HG02885 (cell line): ENCODE data around the gene KRT83.
"Not testable (repeated sequence)": the region's sequence is repeated elsewhere in the genome, so short reads cannot be mapped to it uniquely, and the experiment has no call there.

ENCODE experiments used
- ATAC-seq: cut with Tn5 transposase; IDR thresholded peaks from one replicate; pipeline ENCODE4 v1.9.1; 2021; ENCODE audit warnings: mild to moderate bottlenecking; ENCODE audit not compliant: unreplicated experiment, poor library complexity

KRT83 gene

DNA sequence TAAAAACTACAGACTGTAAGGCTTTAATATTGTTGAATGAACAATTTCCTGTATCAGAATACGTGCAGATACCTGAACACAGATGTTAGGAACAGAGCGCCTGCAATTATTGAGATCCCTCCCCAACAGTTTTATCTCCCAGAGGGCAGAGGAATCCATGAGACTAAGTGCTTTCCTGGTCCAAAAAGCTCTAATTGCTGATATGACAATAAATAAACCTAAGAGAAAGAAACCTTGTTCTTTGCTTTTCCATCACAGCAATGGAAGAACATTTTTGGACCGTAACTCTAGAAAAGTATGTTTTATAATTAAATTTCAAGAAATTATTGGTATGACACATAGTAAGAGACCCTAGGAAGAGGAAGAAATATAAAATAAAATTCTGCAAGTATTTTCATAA is 13.0 kb upstream of the KRT83 start:
- ATAC-seq = no peak

DNA sequence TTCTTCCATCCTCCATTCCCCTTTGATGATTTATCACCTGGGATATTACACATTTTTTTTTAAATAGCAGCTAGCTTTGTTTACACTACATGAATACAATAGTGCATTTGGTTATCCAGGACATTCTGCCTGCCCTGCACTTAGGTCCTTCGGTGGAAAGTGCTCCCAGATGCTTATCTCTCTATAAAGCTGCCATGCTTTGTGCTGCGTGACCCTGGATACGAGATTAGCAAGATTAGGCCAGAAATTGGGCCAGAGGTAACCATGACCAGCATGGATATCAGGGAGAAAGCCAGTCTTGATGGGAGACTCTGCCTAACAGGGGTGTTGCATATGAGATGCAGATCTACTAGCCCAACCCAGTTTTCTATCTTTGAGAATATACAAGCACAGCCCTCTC is 12.1 kb upstream of the KRT83 start:
- no peak for ATAC-seq

DNA sequence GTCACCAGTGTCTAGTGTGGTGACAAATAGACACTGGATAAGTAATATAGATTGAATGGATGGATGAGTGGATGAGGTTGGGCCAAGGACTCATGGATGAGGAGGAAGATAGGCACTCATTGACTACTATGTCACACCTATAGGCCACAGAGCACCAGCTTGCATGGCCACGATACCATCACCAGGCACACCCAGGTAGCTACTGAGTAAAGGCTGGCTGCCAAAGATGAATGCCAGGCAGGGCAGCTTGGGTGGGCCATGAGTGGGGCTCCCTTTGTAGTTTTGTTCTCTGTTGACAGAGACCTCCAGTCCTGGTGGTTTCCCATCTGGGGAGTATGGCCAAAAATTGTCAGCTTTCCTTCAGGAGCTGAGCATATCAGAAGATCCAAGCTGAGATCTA is 11.2 kb upstream of the KRT83 start:
- no peak for ATAC-seq

DNA sequence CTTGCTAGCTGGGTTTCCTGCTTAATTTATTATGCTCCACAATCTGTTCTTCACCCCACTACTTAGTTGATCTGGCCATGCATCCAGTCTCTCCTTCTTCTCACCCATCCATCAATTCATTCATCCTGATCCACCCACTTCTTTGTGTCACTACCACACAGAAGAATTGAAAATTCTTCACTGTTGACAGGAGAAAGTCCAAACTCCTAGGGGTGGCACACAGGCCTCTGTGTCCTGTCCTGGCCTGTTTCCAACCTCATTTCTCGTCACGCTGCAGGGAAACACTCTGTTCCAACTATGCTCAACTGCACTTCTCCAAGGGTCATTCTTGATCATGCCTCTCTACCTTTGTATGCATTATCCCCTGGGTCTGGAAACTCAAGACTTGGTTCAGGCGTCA is 10.6 kb upstream of the KRT83 start:
- ATAC-seq = no peak

DNA sequence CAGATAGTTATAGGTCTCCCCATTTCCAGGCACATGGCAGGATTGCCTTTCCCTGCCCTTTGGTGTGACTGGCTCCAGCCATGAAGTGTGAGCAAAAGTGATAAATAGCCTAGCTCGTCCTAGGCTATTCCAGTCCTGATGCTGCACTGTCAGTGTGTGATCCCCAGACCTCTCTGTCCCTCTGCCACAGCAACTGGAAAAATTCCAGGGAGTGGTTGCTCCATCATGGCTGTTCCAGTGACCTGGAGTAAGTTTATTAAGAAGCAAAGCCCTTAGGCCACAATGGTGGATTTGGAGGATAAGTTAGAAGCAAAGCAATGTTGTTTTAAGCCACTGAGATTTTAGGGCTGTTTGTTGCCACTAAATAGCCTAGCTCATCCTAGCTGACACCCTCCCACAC is 9.8 kb upstream of the KRT83 start:
- no peak for ATAC-seq

DNA sequence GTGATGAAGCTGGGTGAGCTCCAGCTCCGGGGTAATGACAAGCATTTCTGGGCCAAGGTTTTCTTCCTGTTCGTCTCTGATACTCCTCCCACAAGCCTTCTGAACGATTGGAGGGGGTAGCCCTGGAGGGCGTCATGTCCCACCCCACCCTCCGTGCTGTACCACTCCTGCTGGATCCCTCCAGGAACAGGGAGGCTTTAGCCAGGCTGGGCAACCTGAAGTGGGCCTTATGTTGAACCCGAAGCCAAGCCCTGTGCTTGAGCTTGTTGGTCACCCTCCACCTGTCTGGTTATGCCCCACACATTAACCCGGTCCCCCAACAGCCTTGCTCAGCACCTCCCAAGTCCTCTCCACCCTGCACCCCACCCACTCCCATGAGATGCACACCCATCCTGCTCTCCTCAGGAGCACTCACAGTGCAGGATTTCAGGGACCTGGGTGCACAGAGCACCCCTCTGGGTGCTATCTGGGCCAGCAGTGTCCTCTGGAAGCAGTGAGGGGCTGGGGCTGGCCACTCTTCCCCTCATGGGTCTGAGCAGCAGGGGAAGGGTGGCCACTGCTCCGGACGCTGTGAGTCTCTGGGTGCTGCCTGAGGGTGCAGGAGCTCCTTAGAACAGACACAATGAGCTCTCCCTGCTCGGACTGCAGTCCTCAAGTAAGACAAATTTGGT is 6.8 kb upstream of the KRT83 start:
- ATAC-seq = peak; percentile 11

DNA sequence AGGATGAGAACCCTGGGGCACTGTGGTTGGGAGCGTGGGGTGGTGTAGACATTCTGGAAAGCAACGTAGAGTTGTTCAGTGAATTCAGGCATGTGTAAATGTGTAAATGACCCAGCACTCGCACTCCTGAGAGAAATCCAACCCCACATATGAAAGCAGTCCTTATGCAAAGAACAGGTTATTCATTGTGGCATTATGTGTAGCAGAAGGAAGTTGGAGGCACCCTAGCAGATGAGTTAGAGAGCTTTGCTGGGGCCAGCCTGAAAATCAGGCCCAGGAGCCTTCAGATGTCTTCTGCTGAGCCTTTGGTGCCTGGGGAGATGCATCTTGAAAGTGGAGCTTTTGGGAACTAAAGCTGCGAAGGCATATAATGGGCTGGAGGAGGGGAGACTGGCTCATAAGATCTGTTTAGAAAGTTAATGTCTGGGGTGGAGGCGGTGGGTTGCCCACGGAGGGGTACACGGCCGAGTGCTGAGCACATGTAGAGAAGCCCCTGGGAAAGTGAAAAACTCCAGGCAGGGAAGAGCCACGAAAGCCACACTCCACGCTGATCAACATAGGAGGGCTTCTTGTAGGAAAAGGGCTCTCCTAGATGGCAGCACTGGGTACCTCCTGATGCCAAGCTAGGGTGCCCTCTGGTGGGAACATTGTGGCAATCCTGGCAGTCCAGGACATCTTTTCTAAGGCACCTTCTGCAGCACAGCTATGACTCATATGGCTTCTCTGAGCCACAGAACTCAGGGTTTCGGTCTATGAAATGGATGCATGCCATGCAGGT is 6.0 kb upstream of the KRT83 start:
- ATAC-seq = peak; percentile 91

DNA sequence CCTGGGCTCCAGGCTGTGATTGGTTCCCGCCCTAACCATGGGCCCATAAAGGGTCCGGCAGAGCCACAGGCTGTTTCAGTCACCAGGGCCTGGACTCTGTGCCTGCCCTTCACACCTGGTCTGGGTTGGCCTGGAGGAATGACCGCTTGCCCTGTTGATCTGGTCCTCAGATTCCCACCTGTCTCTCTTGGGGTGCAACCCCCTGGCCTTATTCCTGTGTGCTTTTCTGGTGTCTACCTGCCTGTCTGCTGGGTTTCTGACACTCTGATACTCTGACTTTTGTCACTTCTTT is 2.9 kb upstream of the KRT83 start:
- no peak for ATAC-seq

DNA sequence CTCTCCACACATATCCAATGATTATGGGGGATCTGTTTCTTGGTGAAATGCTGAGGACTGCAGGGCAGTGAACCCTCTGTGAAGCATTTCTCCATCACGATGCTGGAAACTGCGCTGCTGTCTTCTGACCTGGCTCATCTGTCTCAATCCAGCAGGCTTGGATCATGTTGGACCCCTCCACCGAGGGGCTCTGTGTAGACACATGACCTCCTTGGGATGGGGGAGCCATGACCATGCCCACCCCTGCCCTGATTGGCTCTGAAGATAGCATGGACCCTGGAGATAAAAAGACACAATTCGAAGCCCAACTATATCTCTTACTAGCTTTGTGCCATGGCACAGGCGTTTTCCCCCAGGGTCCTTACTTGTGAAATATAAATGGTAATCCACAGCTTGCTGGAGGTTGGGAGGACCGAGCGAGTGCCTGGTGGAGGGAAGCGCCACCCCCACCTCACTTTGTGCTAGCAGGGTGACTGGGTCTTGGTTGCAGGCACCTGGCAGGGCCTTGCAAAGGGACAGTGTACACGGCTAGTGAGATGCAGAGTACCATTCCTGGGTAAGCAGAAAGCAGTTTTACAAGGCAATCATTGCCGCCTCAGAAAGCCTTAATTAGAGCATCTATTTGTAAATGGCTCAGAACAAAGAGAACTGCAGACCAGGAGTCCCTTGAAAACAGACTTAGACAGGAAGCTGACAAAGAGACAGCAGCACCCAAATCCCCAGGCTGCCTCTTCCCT is 2.4 kb upstream of the KRT83 start:
- ATAC-seq = no peak

DNA sequence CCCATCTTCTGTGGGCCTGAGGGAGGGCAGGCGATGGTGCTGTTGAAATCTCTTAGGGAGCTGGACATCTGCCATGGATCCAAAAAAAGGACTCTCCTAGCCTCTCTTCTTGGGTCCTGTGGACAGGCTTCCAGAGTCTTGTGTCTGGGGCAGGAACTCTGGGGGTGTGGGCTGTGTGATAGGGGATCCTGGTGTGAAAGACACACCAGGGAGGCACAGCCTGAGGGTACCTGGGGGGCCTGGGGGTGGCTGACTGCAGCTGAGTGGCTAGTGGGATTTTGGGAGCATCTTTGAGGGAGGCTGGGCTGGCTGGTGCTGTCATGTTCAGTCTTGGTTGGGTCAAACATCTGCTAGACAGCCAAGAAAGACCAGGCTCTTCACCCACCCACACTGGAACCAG is 1.8 kb upstream of the KRT83 start:
- no peak for ATAC-seq

DNA sequence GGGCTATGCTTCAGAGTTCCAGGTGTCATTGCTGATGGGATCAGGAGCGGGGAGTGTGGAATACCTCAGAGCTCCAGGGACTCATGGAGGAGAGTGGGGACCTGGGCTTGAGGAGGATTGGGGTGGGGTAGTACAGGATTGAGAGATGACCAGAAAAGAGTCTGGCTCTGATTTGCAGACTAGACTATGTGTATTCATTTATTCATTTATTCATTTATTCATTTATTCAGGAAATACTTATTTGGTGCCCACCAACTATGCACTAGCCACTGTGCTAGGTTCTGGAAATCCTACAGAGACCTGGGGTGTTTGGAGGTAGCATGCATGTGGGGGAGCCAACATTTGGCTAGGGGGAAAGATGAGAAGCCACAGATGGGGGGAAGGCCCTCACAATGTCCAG is 871 bp upstream of the KRT83 start:
- no peak for ATAC-seq

GRCh38 chr12:52321418-52321817 is 220 bp upstream of the KRT83 start:
- no peak for ATAC-seq

GRCh38 chr12:52319097-52319496 is 2.1 kb downstream of the KRT83 start:
- ATAC-seq = no peak

DNA sequence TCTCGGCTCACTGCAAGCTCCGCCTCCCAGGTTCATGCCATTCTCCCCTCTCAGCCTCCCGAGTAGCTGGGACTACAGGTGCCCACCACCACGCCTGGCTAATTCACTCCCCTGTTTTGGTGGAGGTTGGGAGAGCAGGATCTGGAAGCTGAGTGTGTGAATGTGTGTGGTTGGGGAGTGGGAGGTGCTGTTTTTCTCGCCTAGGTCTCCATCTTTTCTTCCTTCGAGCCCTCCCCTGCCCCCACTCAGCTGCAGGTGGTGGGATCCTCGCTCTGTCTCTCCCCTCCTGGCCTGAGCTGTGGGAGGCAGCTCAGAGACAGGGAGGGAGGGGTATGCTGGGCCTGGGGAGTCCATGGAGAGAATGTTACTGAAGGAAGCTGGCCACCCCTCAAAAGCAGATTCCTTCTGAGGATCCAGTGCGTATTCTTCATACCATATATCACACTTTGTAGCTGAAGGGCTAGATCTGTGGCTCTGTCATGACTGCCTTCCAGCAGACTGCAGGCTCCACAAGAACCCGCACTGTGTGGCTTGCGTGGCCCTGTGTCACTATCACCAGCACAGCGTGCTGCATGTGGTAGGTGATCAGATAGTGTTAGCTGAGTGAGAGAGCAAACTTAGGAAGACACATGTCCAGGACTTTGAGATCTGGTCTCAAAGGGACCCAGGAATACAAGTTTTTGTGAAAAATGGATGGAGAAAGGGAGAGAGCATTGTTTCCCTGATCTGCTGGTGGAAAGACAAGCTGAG is 2.8 kb downstream of the KRT83 start:
- no peak for ATAC-seq

DNA sequence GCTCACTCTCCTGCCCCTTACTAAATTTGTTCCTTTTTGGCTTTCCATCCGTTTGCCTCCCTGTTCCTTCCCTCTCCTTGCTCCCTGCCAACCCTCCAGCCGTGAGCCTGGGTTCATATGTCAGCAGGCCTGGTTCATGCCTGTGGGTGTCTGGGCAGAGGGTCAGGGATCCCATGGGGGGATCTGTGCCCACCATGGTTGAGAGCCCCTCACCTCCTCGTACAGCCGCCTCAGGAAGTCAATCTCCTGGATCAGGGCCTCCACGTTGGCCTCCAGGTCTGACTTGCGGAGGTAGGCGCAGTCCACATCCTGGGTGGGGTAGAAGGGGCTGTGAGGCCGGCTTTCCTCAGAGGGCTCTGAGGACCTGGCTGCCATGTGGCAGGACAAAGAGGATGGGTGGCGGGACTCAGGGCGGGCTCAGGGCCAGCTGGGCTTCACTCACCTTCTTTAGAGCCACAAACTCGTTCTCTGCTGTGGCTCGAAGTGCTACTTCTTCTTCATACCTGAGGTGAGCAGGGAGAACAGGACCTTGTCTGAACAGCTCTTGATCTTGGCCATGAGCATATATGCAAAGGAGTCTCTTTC is 3.6 kb downstream of the KRT83 start:
- ATAC-seq = no peak

- no peak for ATAC-seq
These were observed 4.5 kb downstream of the KRT83 start for GRCh38 chr12:52316701-52317100.

DNA sequence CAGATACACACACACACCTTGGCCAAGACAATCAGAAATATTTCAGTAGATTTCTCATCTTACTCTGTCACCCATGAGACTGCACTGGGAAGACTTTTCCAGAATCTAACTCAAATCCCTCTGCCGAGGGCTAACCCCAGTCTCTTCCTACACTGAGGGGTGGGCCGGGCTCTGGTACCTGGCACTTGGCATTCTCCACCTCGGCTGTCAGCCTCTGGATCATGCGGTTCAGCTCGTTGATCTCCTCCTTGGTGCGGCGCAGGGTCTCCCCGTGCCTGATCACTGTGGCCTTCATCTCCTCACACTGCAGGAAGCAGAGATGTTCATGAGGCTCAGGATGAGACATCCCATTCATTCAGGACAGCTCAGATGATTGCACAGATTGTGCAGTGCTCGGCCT is 4.9 kb downstream of the KRT83 start:
- no peak for ATAC-seq

- ATAC-seq = not testable (repeated sequence)
These were observed 5.5 kb downstream of the KRT83 start for GRCh38 chr12:52315721-52316120.

GRCh38 chr12:52314511-52314910 is 6.7 kb downstream of the KRT83 start:
- no peak for ATAC-seq

- ATAC-seq = no peak
These were observed 7.3 kb downstream of the KRT83 start for GRCh38 chr12:52313926-52314325.

- ATAC-seq = no peak
These were observed 7.7 kb downstream of the KRT83 start for GRCh38 chr12:52313461-52313860.
